ENCODE measurements around the gene PRG3. TPM values are rescaled to one million over a fixed set of nuclear protein-coding genes. Genes with fewer than 3 reads are reported as not detected.

PRG3 gene
- total and polyA plus RNA-seq, 9 of the 15 experiments (the other 6 are each of a cell fraction or from before 2014, with no cell fraction given), result 0.18 to 0.55 (median 0.38) TPM; not detected in 6

GRCh38 chr11:57424792-57425564 lies 44.0 kb upstream of the PRG3 start (continued):
- TF ChIP-seq NFE2 (IDR thresholded peaks at IDR 0.05; ENCODE audit: low read depth), result peak; percentile 60
- TF ChIP-seq SIN3B (IDR thresholded peaks at IDR 0.05; ENCODE audit: low read depth), result no peak
- TF ChIP-seq HNRNPUL1 (IDR thresholded peaks at IDR 0.05; ENCODE audit: low read length), result no peak
- TF ChIP-seq ZNF324 (CRISPR knock-in tag; IDR thresholded peaks at IDR 0.05), result no peak
- no peak for TF ChIP-seq BRF1 (IDR thresholded peaks at IDR 0.05; ENCODE audit: borderline replicate concordance, extremely low read depth, insufficient read length)
- peak in 1 of 2 experiments; percentile 94; a peak in 2 of 4 replicates for TF ChIP-seq ZMIZ1 (IDR thresholded peaks at IDR 0.05; ENCODE audit: low read depth in 2 of 2, low read length in 2 of 2)
- TF ChIP-seq RNF219 (CRISPR knock-in tag; IDR thresholded peaks at IDR 0.05), result no peak
- TF ChIP-seq ZNF830 (CRISPR knock-in tag; IDR thresholded peaks at IDR 0.05), result no peak
- TF ChIP-seq ZNF395 (CRISPR knock-in tag; IDR thresholded peaks at IDR 0.05), result peak; percentile 99
- TF ChIP-seq HDAC1 (IDR thresholded peaks at IDR 0.05), result peak; percentile 75 to 98; a peak in 3 of 4 replicates
- TF ChIP-seq CGGBP1 (CRISPR knock-in tag; IDR thresholded peaks at IDR 0.05), result no peak
- no peak for TF ChIP-seq HDAC6 (IDR thresholded peaks at IDR 0.05; ENCODE audit: low read depth, low read length)
- TF ChIP-seq, protein P1, sequence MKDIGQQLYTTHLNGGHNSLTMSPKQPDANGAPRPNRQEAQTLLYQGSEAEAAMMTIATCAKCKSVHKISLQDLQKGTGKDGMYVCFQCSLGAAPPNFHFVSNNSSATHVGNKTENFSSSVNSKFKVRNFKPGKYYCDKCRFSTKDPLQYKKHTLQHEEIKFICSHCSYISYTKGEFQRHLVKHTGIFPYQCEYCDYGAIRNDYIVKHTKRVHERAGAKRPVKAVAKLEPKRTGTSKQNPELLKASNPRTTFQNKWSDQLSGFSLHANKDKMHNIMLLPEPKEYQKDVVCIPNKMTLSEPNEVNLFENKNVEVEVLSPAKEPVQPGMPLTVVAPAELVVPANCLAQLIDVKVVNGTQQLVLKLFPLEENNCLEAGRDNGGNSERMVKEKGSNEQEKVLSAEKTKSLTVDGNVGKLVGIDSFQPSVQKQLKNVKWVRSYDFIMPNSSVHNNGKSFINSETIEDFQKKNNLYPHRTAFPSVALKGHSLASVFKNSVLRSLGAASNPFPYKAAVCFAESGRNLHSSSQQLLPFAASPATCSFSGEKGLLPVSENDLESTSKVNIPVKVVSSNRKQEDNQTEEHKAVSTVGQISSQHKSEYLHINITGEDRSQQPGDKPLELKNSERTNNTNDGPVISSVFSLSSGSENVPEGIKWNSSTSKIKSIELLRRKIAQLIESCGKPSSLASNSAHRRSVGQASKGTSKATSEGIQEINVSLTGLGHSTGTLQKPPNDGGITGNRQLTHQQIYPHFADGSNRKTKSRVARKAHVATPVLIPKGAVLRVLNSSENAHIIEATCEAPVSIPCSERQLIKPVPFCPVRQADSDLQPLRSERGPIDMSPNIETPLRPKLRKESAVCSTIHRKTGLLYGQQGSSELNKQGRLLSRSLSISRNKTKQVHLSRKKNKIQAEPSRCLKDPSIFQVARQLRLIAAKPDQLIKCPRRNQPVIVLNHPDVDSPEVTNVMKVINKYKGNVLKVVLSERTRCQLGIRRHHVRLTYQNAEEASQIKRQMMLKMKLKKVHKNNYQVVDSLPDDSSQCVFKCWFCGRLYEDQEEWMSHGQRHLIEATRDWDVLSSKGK (CRISPR knock-in tag; IDR thresholded peaks at IDR 0.05), result no peak

All from K562 (cell line).